ENCODE results near the gene HID1. TPM values are rescaled to one million over a fixed set of nuclear protein-coding genes. Genes with fewer than 3 reads are reported as not detected.

Gene HID1
- total RNA-seq, 1 experiment from 2014 or later = 2.1 TPM

- H3K4me3 ChIP-seq (ENCODE audit: insufficient read depth, low read depth, low read length) = no peak overlapping the region
- no peaks in the 10 kb centered on the region for H3K27me3 ChIP-seq (ENCODE audit: control insufficient read depth, insufficient read depth, low read length)
- no peak for DNase-seq
- H3K36me3 ChIP-seq (replicated peaks; ENCODE audit: control insufficient read depth, insufficient read depth, low read length) = peaks cover 3% of the 10 kb centered on the region
These were observed 32.7 kb upstream of the HID1 start for GRCh38 chr17:75005291-75005690.

GRCh38 chr17:75004371-75004770 is 31.8 kb upstream of the HID1 start:
- H3K36me3 ChIP-seq (replicated peaks; ENCODE audit: control insufficient read depth, insufficient read depth, low read length) = peaks cover 3% of the 10 kb centered on the region
- H3K4me3 ChIP-seq (ENCODE audit: insufficient read depth, low read depth, low read length) = no peak overlapping the region
- DNase-seq = no peak
- no peaks in the 10 kb centered on the region for H3K27me3 ChIP-seq (ENCODE audit: control insufficient read depth, insufficient read depth, low read length)

- no peaks in the 10 kb centered on the region for H3K27me3 ChIP-seq (ENCODE audit: control insufficient read depth, insufficient read depth, low read length)
- H3K36me3 ChIP-seq (replicated peaks; ENCODE audit: control insufficient read depth, insufficient read depth, low read length) = peaks cover 3% of the 10 kb centered on the region
- DNase-seq = peak; percentile 49
These were observed 31.4 kb upstream of the HID1 start for GRCh38 chr17:75003957-75004355.

GRCh38 chr17:75003070-75003956 is 30.8 kb upstream of the HID1 start:
- DNase-seq = peak; percentile 74
- no peaks in the 10 kb centered on the region for H3K27me3 ChIP-seq (ENCODE audit: control insufficient read depth, insufficient read depth, low read length)
- H3K36me3 ChIP-seq (replicated peaks; ENCODE audit: control insufficient read depth, insufficient read depth, low read length) = peaks cover 3% of the 10 kb centered on the region
- no peak overlapping the region for H3K4me3 ChIP-seq (ENCODE audit: insufficient read depth, low read depth, low read length)

More at GRCh38 chr17:75003957-75004355, 31.4 kb upstream of the HID1 start:
- no peak overlapping the region for H3K4me3 ChIP-seq (ENCODE audit: insufficient read depth, low read depth, low read length)

- Histone ChIP-seq H3K27me3 (ENCODE audit: control insufficient read depth, insufficient read depth, low read length) (no peaks in the 10 kb centered on the region), H3K36me3 (replicated peaks; ENCODE audit: control insufficient read depth, insufficient read depth, low read length) (peaks cover 3% of the 10 kb centered on the region)
These were observed 29.6 kb upstream of the HID1 start for GRCh38 chr17:75001915-75002843.

GRCh38 chr17:74999523-74999922 is 27.0 kb upstream of the HID1 start:
- no peak for DNase-seq
- H3K4me3 ChIP-seq (ENCODE audit: insufficient read depth, low read depth, low read length) = no peak overlapping the region
- peaks cover 3% of the 10 kb centered on the region for H3K36me3 ChIP-seq (replicated peaks; ENCODE audit: control insufficient read depth, insufficient read depth, low read length)
- no peaks in the 10 kb centered on the region for H3K27me3 ChIP-seq (ENCODE audit: control insufficient read depth, insufficient read depth, low read length)

More at GRCh38 chr17:75001915-75002843, 29.6 kb upstream of the HID1 start:
- no peak overlapping the region for H3K4me3 ChIP-seq (ENCODE audit: insufficient read depth, low read depth, low read length)
- peak; percentile 32 for DNase-seq

GRCh38 chr17:74998783-74999182 is 26.2 kb upstream of the HID1 start:
- Histone ChIP-seq H3K27me3 (ENCODE audit: control insufficient read depth, insufficient read depth, low read length) (no peaks in the 10 kb centered on the region), H3K36me3 (replicated peaks; ENCODE audit: control insufficient read depth, insufficient read depth, low read length) (peaks cover 3% of the 10 kb centered on the region), H3K4me3 (ENCODE audit: insufficient read depth, low read depth, low read length) (no peak overlapping the region)
- DNase-seq = no peak

- Histone ChIP-seq H3K36me3 (replicated peaks; ENCODE audit: control insufficient read depth, insufficient read depth, low read length) (no peaks in the 10 kb centered on the region; the same call in 1 of the 2 replicates), H3K4me3 (ENCODE audit: insufficient read depth, low read depth, low read length) (no peak overlapping the region), H3K27me3 (ENCODE audit: control insufficient read depth, insufficient read depth, low read length) (no peaks in the 10 kb centered on the region)
- no peak for DNase-seq
These were observed 23.3 kb upstream of the HID1 start for GRCh38 chr17:74995847-74996246.

GRCh38 chr17:74994440-74994839 is 21.9 kb upstream of the HID1 start:
- DNase-seq = no peak
- H3K36me3 ChIP-seq (replicated peaks; ENCODE audit: control insufficient read depth, insufficient read depth, low read length) = no peaks in the 10 kb centered on the region
- H3K27me3 ChIP-seq (ENCODE audit: control insufficient read depth, insufficient read depth, low read length) = no peaks in the 10 kb centered on the region
- no peak overlapping the region for H3K4me3 ChIP-seq (ENCODE audit: insufficient read depth, low read depth, low read length)

- no peak for DNase-seq
These were observed 19.7 kb upstream of the HID1 start for GRCh38 chr17:74992223-74992622.

GRCh38 chr17:74990581-74991105 is 18.1 kb upstream of the HID1 start:
- H3K4me3 ChIP-seq (ENCODE audit: insufficient read depth, low read depth, low read length) = no peak overlapping the region
- DNase-seq = no peak
- H3K36me3 ChIP-seq (replicated peaks; ENCODE audit: control insufficient read depth, insufficient read depth, low read length) = no peaks in the 10 kb centered on the region
- no peaks in the 10 kb centered on the region for H3K27me3 ChIP-seq (ENCODE audit: control insufficient read depth, insufficient read depth, low read length)

More at GRCh38 chr17:74992223-74992622, 19.7 kb upstream of the HID1 start:
- Histone ChIP-seq H3K27me3 (ENCODE audit: control insufficient read depth, insufficient read depth, low read length) (no peaks in the 10 kb centered on the region), H3K36me3 (replicated peaks; ENCODE audit: control insufficient read depth, insufficient read depth, low read length) (no peaks in the 10 kb centered on the region), H3K4me3 (ENCODE audit: insufficient read depth, low read depth, low read length) (no peak overlapping the region)

GRCh38 chr17:74987909-74988711 is 15.6 kb upstream of the HID1 start:
- Histone ChIP-seq H3K36me3 (replicated peaks; ENCODE audit: control insufficient read depth, insufficient read depth, low read length) (no peaks in the 10 kb centered on the region), H3K4me3 (ENCODE audit: insufficient read depth, low read depth, low read length) (peak overlapping the region; percentile 84), H3K27me3 (ENCODE audit: control insufficient read depth, insufficient read depth, low read length) (no peaks in the 10 kb centered on the region)
- peak; percentile 91 for DNase-seq

- H3K27me3 ChIP-seq (ENCODE audit: control insufficient read depth, insufficient read depth, low read length) = no peaks in the 10 kb centered on the region
- peak; percentile 99 for DNase-seq
- peak within 1 kb of the TSS; percentile 84 for H3K4me3 ChIP-seq (ENCODE audit: insufficient read depth, low read depth, low read length)
- H3K36me3 ChIP-seq (replicated peaks; ENCODE audit: control insufficient read depth, insufficient read depth, low read length) = no peaks in the 10 kb centered on the region
These were observed 14.9 kb upstream of the HID1 start, which contains the start of gene CDR2L for GRCh38 chr17:74987418-74987908. Gene CDR2L, plus strand, starts transcription at chr17:74987632. Its CDS starts 412 bp downstream, at chr17:74988044.
